SK-N-SH treated with all-trans-retinoic acid at 6 μM for 48 hours (cell line): Measurements from ENCODE around the gene FAM13A.

Experiments
- ATAC-seq: fragments of 200-7000 bp; cut with Tn5 transposase; 3 replicates; pipeline ENCODE4 v1.9.1; 2020; ENCODE audit warnings: mild to moderate bottlenecking, moderate library complexity
- ARNTL ChIP-seq: fragments of 450-650 bp; formaldehyde crosslinking; IDR thresholded peaks from 2 replicates; pipeline ENCODE4 v1.5.0; 2020; ENCODE audit warnings: low read depth, mild to moderate bottlenecking, moderate library complexity, borderline replicate concordance
- BACH2 ChIP-seq: fragments of 250-450 bp; sonication (Bioruptor Pico); IDR thresholded peaks from 2 replicates; pipeline ENCODE4 v1.9.0; 2021; ENCODE audit warnings: mild to moderate bottlenecking, borderline replicate concordance
- CREB5 ChIP-seq: fragments of 250-450 bp; sonication (Bioruptor Pico); IDR thresholded peaks from 2 replicates; pipeline ENCODE4 v1.5.1; 2020; ENCODE audit warnings: low read depth, mild to moderate bottlenecking, moderate library complexity
- CSRNP3 ChIP-seq: fragments of 250-450 bp; sonication (Bioruptor Pico); IDR thresholded peaks from 2 replicates; pipeline ENCODE4 v1.5.1; 2021; ENCODE audit warnings: mild to moderate bottlenecking, moderate library complexity
- ESRRG ChIP-seq: fragments of 250-450 bp; sonication (Bioruptor Pico); IDR thresholded peaks from 2 replicates; pipeline ENCODE4 v1.6.1; 2021; ENCODE audit warnings: mild to moderate bottlenecking
- GLIS3 ChIP-seq: fragments of 250-450 bp; sonication (Bioruptor Pico); IDR thresholded peaks from 2 replicates; pipeline ENCODE4 v1.5.0; 2020; ENCODE audit warnings: mild to moderate bottlenecking, moderate library complexity
- ISL1 ChIP-seq: fragments of 250-450 bp; sonication (Bioruptor Pico); IDR thresholded peaks from 2 replicates; pipeline ENCODE4 v2.1.2; 2022; ENCODE audit warnings: mild to moderate bottlenecking, moderate library complexity
- OSR1 ChIP-seq: fragments of 250-450 bp; sonication (Bioruptor Pico); IDR thresholded peaks from 2 replicates; pipeline ENCODE4 v1.8.0; 2022; ENCODE audit warnings: moderate library complexity, mild to moderate bottlenecking, inconsistent platforms
- POU6F1 ChIP-seq: fragments of 250-450 bp; sonication (Bioruptor Pico); IDR thresholded peaks from 2 replicates; pipeline ENCODE4 v1.8.0; 2021; ENCODE audit warnings: low read depth, mild to moderate bottlenecking, moderate library complexity, borderline replicate concordance
- PPARA ChIP-seq: fragments of 250-450 bp; sonication (Bioruptor Pico); IDR thresholded peaks from 2 replicates; pipeline ENCODE4 v1.5.0; 2020; ENCODE audit warnings: mild to moderate bottlenecking, borderline replicate concordance
- RARB ChIP-seq: fragments of 250-450 bp; sonication (Bioruptor Pico); IDR thresholded peaks from 2 replicates; pipeline ENCODE4 v1.8.0; 2021; ENCODE audit warnings: mild to moderate bottlenecking, moderate library complexity
- SNAI2 ChIP-seq: fragments of 250-450 bp; sonication (Bioruptor Pico); IDR thresholded peaks from 2 replicates; pipeline ENCODE4 v1.5.0; 2020; ENCODE audit warnings: mild to moderate bottlenecking, moderate library complexity
- TOX ChIP-seq: fragments of 250-450 bp; sonication (Bioruptor Pico); IDR thresholded peaks from 2 replicates; pipeline ENCODE4 v1.8.0; 2021; ENCODE audit warnings: mild to moderate bottlenecking, moderate library complexity, borderline replicate concordance
- TSHZ2 ChIP-seq: fragments of 250-450 bp; sonication (Bioruptor Pico); IDR thresholded peaks from 2 replicates; pipeline ENCODE4 v1.5.0; 2020; ENCODE audit warnings: mild to moderate bottlenecking, moderate library complexity
- ZC3H10 ChIP-seq: fragments of 250-450 bp; sonication (Bioruptor Pico); IDR thresholded peaks from 2 replicates; pipeline ENCODE4 v1.5.1; 2021; ENCODE audit warnings: mild to moderate bottlenecking, moderate library complexity
- ZFP3 ChIP-seq: fragments of 250-450 bp; sonication (Bioruptor Pico); IDR thresholded peaks from 2 replicates; pipeline ENCODE4 v1.5.0; 2020; ENCODE audit warnings: mild to moderate bottlenecking, moderate library complexity
- ZFP30 ChIP-seq: fragments of 450-650 bp; formaldehyde crosslinking; IDR thresholded peaks from 2 replicates; pipeline ENCODE4 v1.5.0; 2022; ENCODE audit warnings: mild to moderate bottlenecking, moderate library complexity
- ZNF565 ChIP-seq: fragments of 450-650 bp; formaldehyde crosslinking; conservative IDR thresholded peaks from 2 replicates; pipeline ENCODE4 v1.5.0; 2020; ENCODE audit warnings: low read depth, mild to moderate bottlenecking, moderate library complexity
- ZNF70 ChIP-seq: fragments of 450-650 bp; formaldehyde crosslinking; IDR thresholded peaks from 2 replicates; pipeline ENCODE4 v1.5.0; 2020; ENCODE audit warnings: mild to moderate bottlenecking, moderate library complexity
- ZNF8 ChIP-seq: fragments of 450-650 bp; formaldehyde crosslinking; IDR thresholded peaks from 2 replicates; pipeline ENCODE4 v1.5.0; 2020; ENCODE audit warnings: mild to moderate bottlenecking, moderate library complexity

FAM13A gene

GRCh38 chr4:88690355-88690754 lies 366.6 kb downstream of the FAM13A start:
- ATAC-seq: peak; percentile 75

GRCh38 chr4:88681209-88681608 lies 375.8 kb downstream of the FAM13A start:
- TF ChIP-seq RARB: no peak
- TF ChIP-seq BACH2 (CRISPR knock-in tag): no peak
- no peak for TF ChIP-seq CSRNP3 (CRISPR knock-in tag)
- TF ChIP-seq ZFP3 (CRISPR knock-in tag): no peak
- TF ChIP-seq ISL1 (CRISPR knock-in tag): no peak
- no peak for TF ChIP-seq OSR1
- TF ChIP-seq ZFP30 (CRISPR knock-in tag): no peak
- TF ChIP-seq ZNF70: no peak
- no peak for TF ChIP-seq ZC3H10 (CRISPR knock-in tag)
- no peak for TF ChIP-seq ZNF8
- TF ChIP-seq TOX (CRISPR knock-in tag): no peak
- TF ChIP-seq PPARA (CRISPR knock-in tag): no peak
- TF ChIP-seq GLIS3 (CRISPR knock-in tag): no peak
- no peak for TF ChIP-seq SNAI2
- no peak for TF ChIP-seq ZNF565
- no peak for TF ChIP-seq TSHZ2 (CRISPR knock-in tag)
- ATAC-seq: no peak

More at GRCh38 chr4:88690355-88690754, 366.6 kb downstream of the FAM13A start:
- TF ChIP-seq ZFP3 (CRISPR knock-in tag): no peak
- TF ChIP-seq ESRRG (CRISPR knock-in tag): no peak
- no peak for TF ChIP-seq ARNTL (CRISPR knock-in tag)
- no peak for TF ChIP-seq TOX (CRISPR knock-in tag)
- TF ChIP-seq POU6F1 (CRISPR knock-in tag): no peak
- no peak for TF ChIP-seq GLIS3 (CRISPR knock-in tag)
- TF ChIP-seq ZFP30 (CRISPR knock-in tag): no peak
- TF ChIP-seq BACH2 (CRISPR knock-in tag): no peak
- TF ChIP-seq CREB5 (CRISPR knock-in tag): no peak
- no peak for TF ChIP-seq ZC3H10 (CRISPR knock-in tag)
- no peak for TF ChIP-seq PPARA (CRISPR knock-in tag)
- TF ChIP-seq CSRNP3 (CRISPR knock-in tag): no peak
